ENCODE measurements around the gene HEMK1.

Gene HEMK1

DNA sequence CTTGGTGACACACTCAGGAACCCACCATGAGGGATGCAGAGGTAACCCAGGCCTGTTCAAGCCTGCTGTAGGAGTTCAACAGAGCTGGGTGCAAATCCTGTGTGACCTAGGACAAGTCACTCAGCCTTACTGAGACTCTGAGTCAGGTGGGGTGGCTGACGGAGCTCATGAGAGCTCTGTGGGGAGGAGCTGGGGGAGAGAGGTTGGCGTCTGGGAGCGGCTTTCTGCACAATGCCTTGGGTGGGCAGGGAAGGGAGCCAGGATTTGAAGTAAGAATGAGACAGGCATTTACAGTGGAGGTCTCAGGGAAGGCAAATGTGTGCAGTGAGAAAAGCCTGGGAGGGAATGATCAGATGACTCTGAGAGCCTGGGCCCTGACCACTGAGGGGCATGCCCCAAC lies 20.1 kb upstream of the HEMK1 start:
- no peak for DNase-seq

DNA sequence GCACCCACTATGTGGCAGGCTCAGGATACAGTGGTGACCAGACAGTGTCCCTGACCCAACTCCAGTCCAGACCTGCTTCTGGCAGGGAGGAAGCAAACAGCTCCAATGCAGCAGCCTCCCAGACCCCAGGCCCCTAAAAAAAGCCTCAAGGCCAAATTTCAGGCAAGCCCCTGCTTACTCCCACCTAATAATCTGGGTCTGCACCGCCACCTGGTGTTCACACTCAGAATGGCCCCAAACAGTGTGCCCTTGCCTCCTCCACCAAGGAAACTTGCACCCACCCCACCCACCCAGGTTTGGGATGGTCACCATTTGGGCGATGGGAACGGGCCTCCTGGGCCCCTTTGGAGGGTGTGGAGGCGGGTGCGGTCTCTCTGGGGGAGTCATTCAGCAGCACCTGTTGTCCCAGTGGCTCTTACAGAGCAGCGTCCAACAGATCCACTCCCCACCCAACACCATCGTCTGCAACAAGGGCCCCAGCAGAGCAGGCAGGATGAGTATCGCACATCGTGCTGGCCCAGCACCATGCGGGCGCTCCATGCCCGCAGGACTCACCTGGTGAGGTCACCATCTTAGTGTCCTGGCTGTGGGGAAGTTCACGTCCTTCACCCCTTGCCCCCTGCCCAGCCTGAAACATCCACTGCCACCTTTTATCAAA lies 19.1 kb upstream of the HEMK1 start:
- DNase-seq, result peak; percentile 40

DNA sequence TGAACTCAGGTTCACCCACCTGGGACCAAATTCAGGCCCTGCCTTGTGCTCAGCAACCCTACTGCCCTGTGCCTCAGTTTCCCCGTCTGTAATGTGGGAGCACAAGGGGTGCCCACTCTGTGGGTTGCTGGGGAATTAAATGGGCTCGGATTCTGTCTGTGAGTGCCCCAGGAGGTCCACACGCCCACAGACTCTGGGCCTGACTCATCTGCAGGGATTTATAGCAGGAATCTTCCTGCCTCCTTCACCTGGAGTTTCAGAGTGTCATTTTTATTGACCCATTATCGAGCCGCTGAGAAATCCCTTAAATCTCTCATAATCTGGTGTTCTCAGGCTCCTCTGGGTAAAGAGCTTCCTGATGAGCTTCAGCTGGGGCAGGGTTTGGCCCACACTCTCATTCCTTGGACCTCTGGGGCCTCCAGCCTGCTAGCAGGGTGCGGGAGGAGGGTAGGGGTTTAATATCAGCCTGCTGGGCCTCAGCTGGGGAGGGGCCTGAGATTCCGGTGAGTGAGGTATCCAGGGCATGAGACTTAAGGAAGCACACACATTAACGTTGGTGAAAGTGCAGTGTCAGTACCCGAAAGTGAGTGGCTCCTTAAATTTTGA lies 18.2 kb upstream of the HEMK1 start:
- no peak for DNase-seq

DNA sequence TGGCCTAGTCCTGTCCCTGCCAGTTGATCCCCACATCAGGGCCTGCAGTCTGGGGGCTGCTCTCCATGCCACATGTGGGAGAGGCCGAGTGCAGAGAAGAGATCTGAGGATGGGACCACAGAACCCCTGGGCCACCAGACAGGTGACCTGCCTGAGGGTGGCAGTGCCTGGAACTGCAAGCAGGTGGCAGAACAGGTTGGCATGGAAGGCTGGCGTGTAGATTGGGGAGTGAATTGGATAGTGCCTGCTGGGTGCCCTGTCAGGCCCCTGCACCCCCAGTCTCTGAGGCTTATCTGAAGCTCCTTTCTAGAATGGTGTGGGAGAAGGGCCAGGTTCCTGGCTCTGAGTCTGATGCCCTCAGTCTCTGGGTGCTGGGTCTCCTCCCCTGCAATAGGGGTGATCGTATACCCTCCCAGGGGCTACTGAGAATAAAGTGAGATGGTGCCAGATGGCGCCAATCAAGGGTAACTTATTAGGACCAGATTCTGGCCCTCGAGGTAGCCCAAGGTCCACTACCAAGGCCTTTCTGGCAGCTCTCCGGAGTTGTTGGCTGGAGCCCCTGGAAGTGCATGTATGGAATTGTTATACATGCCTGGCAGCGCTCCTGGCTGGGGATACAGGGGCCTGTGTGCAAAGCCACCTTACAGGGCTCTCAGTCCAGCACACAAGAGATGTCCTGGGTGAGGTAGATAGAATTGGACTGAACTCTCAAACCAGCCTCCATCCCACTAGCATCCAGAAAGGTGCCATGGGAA lies 17.5 kb upstream of the HEMK1 start:
- DNase-seq, result no peak

DNA sequence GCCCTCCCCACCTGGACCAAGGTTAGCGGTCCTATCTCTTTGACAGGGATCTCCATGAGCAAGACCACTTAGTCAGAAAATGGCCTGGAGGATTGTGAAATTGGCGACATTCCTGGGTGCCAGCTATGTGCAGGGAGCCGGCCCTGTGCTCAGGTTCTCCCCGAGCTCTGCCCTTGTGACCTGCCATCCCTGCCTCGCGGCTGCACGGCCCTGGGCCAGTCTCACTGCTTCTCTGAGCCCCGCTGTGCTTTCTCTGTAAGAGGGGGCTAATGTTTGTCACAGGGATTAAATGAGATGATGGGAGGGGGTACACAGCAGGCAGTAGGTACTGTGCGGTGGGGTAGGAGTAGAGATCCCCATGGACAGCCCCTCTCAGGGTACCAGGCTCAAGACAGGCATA lies 16.7 kb upstream of the HEMK1 start:
- no peak for DNase-seq

DNA sequence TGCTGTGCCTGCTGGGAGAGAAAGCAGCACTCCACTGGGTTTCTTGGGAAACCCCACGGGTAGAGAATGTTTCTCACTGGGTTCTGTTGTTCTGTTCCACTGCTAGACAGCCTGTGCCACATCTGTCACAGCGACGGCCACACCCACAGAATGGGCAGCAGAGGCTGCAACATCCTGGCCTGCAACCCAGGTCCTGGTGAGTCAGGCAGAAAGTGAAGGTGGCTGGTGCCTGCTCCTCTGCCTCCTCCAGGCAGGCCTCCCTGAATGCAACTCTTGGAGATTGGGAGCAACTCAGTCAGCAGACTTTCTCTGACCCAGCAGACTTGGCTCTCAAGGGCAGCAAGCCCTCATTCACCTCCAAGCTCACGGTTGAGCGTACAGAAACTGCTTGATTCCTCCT lies 14.8 kb upstream of the HEMK1 start:
- DNase-seq, result no peak

DNA sequence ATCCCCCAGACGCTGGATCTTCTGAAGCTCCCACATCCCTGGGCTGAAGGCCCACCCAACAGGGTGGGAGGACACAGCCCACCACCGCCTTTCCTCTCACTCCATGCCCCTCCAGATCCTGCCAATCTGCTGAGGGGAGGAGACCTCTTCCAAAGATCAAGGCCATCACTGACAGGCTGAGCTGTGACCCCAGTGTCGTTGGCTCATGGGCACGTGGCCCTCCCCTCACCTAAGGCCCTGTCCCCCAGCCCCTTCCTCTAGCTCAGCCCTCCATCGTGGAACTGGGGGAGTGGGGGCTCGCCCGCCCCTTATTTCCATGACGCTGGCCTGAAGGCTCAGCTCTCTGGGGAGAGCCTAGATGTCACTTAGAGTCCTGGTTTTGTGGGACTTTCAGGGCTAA lies 12.2 kb upstream of the HEMK1 start:
- no peak for DNase-seq

DNA sequence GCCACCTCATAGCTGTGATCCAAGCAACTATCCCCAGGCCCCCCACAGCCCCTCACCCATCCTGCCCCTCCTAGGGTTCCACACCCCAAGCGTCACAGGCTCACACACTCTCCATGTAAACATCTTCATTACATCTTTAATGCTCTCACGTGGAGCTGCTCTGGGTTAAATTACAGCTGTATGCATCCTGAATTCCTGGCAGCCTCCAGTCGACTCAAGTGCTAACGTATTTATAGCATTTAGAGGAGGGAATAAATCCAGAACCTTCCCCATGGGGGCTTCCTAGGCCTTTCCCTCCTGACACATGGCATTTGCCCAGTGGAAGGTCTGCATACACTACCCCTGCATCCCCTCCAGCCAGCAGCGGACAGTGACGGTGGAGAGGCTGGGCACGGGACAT lies 11.4 kb upstream of the HEMK1 start:
- no peak for DNase-seq

DNA sequence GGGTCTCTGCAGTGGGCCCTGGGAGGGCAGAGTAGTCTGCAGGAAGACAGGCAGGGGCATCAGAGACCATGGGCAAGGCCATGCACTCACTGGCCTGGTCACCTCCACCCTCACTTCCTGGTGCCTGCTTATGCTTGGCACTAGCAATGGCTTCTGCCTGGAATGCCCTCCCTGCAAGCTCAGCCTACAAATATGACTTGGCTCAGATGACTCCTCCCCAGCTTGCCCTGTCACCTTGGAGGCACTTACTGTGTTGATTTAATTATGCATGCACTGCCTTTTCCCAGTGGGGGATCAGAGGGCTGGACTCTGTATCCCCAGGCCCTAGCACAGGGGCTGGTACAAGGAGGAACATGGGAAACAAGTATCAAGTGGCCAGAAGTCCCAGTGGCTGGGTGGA lies 9.6 kb upstream of the HEMK1 start:
- no peak for DNase-seq

DNA sequence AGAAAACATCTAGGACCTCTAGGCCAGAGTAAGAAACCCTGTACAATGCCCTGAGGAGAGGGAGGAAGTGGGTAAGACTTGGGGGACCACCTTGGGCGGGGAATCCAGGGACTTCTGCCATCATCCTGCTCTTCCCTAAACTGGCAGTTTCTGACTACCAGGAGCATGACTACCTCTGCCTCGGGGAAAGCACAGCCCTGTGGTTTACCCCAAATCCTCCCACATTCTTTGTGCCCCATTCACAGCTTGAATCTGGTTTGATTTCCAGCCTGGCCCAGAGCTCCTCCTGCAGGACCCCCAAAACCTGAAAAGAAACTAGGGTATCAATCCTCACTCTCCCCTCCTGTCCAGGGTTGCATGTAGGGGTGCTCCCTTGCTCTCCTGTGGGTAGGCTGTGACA lies 6.5 kb upstream of the HEMK1 start:
- no peak for DNase-seq

DNA sequence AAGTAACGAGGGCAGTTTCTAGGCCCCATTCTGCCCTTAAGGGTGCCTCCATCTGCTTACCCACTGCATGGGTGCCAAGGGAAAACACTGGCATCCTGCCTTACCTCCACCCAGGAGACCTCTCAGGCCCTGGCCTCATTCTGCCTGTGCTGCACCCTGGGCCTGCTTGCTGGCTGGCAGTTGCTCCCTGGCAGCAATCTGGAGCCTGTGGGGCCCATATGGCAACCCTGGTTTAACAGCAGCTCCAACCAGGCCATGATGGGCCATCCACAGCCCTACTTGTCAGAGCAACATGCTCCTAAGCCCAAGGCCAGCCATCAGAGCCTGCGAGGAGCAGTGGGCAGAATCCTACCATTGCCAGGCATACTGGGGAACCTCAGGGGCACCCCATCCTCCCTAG lies 5.5 kb upstream of the HEMK1 start:
- DNase-seq, result no peak

DNA sequence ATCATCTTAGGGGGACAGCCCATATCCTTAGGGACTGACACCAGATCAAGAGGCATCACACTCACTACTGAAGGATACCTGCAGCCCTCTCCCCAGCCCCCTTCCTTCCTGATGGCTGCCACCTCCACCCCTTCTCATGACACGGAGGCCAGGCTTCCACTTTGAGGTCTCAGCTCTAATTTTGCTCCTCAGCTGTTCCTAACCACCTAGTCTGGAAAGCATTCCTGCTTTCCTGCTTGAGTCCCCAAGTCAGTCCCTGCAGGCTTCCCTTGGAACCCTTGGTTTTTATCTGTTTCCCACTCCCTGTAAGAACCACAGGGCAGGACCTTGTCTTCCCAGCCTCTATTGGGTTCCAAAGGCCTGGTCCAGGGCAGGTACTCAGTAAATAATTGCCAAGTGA lies 5.0 kb upstream of the HEMK1 start:
- no peak for DNase-seq

DNA sequence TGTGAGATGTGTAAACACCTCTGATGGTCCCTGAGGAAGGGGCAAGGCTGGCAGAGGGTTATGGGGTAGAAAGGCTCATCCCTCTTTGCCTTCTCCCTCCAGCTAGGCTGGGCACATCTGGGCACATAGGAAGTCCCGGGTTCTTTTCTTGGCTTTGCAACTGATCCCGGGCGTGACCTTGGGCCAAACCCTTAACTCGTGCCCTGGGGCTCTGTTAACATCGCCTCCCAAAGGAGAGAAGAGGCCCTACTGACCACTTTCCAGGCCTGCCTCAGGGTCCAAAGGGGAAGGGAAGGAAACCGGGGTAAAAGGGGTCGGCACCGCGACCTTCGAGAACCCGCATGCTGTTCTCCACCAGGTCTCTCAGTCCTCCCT lies 2.3 kb upstream of the HEMK1 start:
- DNase-seq, result no peak

DNA sequence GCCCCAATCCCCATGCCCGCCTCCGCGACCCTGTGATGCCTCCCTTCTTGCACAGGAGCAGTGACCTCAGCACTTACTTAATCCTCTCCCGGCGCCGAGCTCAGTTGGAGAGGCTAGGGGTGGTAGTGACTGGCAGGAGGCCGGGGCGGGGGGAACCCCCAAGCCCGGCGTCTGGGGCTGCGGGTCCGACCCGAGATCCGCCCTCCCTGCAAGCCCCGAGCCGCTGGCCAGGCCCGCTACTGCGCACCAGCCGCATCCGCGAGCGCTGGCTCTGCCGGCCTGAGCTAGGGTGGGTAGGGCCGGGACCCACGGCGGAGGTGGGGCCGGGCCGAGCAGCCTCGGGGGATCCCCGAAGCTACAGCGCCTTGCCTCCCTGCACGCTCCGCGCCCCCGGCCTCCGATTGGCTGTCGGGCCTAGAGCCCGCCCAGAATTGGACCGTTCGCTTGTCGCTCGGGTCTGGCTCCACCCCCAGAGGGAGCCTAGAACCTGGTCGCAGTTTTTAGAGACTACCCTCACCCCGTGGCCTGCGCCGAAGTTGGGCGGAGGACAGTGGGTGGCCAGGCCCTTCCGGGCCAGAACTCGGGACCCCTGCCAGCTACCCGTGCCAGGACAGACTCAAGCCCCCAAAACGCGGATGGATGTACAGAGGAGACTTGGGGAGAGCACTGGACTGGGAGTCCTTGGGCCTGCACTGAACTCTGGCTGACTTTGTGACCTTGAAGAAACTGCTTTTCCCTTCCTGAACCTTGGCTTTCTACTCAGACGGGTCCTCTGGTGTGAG lies 1.7 kb upstream of the HEMK1 start, which contains the start of gene C3orf18:
TSS of gene C3orf18 (minus strand) at position 362 of the 782 bp plus-strand sequence. CDS start 2,048 bp downstream, outside the sequence.
- DNase-seq, result peak; percentile 96

DNA sequence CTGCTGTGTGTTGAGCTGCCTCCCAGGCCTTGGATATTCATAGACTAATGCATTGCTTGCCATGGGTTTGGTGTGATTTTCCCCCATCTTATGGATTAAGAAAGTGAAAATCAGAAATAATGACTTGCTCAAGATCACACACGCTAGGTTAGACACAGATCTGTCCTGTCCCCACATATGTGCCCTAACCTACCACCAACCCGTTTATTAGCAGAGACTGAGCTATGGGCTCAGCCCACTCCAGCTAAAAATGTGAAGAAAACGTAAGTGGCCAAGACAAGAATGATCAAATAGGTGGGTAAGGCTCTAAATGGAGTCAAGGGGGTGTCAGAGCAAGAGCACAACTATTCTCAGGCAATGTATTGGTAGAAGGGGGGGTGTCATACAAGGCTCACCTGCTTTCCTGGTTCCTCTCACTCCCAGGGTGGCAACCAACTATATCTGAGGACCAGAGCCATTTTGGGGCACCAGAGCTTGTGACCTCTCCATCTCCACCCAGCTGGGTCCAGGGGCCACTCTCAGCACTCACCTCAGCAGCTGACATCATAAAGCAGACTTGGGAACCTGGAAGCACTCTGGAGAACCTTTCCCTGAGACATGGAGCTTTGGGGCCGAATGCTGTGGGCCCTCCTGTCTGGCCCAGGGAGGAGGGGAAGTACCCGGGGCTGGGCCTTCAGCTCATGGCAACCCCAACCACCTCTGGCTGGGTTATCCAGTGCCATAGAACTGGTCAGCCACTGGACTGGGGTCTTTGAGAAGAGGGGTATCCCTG lies 1.4 kb downstream of the HEMK1 start:
- DNase-seq, result no peak

DNA sequence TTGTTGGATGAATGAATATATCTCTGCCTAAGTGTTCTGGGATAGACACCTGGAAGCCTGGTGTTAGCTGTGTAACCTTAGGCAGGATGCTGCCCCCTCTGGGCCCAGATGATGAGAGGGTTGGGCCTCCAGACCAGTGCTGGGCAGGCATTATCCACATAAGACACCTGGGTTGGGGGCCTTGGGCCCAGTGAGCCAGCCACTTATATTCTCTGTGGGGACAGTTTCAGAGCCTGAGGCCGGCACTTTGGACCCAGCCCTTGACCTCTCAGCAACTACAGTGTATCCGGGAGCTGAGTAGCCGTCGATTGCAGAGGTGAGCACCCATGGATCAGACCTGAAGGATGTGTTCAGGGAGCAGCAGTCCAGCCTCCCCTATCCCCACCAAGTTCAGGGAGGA lies 2.2 kb downstream of the HEMK1 start:
- DNase-seq, result no peak

DNA sequence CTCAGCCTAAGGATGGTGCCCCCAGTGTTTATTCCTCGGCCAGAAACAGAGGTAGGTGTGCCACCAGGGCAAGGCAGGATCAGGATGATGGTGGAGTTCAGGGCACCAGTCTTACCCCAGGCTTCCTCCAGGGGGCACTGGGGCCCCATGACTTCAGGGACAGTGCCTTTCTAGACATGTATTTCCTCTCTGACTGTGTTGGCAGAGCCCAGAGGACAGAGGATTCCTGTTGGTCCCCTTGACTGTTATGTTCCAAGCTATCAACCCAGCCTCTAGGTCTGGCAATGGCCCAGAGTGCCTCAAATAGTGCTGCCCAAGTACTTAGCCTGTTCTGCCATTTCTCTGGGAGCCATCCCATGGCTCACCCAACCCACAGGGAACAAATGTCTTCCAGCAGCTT lies 2.8 kb downstream of the HEMK1 start:
- peak; percentile 84 for DNase-seq

DNA sequence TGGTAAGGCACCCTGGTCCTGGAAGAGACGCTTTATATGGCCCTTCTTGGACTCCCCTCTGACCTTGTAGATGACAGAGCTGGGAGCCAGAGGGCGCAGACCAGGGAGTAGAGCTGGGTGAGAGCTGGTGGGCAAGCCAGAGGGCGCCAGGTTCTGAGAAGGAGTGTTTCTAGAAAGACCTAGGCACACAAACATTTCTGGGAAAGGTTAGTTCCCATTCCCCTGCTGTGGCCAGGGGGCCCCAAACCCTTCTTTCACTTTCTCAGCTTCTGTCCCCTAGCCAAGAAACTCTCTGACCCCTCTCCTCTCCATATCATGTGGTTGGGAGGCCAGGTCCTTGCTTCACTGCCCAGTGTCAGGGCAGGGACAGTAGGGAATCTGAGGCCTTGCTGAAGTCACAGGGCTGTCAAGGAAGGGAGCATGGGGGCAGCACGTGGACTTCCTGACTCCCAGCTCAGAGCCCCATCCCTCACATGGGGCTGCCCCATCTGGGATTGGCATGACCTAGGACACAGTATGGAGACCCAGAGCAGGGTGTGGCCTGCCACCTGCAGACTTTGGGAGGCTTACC lies 3.6 kb downstream of the HEMK1 start:
- DNase-seq, result peak; percentile 20

DNA sequence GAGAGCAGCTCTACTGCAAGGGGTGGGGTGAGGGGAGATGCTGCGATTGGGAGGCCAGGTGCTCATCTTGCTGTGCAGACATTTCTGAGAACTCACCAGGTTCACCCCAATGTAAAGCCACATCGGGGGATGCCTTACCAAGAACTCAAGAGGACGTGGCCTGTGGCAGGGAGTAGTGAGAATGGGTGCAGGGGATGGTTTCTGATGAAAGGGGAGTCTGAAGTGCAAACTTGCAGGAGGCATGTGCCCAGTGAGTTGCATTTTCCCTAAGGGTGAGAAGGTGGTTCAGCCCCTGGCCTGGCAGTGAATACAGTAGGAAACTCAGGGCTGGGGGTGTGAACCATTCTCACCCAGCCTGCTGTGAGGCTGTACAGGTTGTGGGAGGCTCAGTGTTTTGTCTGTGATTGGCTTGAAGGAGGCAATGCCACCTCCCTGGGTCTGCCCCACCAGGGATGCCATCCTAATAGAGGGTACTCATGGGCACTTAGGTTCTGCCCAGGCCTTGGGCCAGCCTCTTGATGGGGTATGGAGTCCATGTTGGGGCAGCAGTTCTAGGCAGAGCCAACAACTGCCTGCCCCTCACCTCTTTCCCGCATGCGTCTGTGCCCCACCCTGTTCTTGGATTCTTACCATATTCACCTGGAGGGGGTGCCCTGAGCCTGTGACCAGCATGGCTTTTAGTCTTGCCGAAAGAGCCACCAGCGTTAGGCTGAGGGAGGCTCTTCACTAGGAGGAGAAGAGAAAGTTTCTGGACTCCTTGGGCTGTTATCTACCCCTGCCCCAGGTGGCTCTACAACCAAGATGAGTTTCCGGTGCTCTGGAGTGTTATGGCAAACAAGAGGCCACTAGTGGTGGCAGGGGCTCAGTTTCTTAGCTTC lies 4.5 kb downstream of the HEMK1 start:
- DNase-seq, result peak; percentile 93

DNA sequence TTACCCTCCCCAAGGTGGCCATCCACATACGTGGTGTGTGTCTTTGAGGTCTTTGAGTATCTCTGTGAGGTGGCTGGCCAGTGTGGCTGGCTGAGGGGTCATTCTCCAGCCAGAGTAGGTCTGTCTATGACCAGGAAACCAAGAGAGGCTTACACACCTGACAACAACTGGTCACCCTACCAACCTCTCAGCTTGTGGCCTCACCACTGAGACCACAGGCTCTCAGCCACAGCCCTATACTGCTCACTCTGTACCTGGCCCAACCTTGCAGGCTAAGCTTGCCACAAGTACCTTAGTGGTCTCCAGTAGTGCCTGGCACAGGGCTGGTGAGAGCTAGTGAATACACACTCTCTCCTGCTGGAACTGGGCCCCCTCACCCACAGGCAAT lies 5.1 kb downstream of the HEMK1 start:
- peak; percentile 38 for DNase-seq

DNA sequence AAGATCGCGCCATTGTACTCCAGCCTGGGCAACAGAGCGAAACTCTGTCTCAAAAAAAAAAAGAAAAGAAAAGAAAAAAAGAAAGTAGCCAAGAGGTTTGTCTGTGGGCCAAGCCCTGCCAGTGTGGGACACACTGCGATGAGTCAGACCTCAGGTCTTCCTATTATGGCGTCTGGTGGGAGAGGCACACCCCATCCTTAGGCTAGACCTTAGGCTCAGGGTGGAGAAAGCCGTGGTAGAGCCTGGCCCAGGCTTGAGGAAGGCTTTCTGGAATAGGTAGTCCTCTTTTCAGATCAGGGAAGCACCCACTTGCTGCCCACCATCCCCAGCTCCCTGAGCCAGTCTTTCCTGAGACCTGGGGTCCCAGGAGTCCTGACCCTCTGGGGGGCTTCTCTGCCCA lies 6.0 kb downstream of the HEMK1 start:
- DNase-seq, result no peak

All from CD4-positive, alpha-beta T cell treated with Interleukin-4 for 4 hours (primary cell).